Esophagus muscularis mucosa (tissue), 4 donors: ENCODE results near the gene BNC2.

ENCODE experiments used
- EP300 ChIP-seq: sonication (generic); formaldehyde crosslinking; IDR thresholded peaks from one replicate; pipeline ENCODE4 v1.6.1; 2017; ENCODE audit warnings: antibody characterized with exemption
- POLR2A ChIP-seq: fragments of 450-650 bp; IDR thresholded peaks from one replicate; pipeline ENCODE4 v1.6.1; 2017; ENCODE audit warnings: antibody characterized with exemption, moderate library complexity, mild to moderate bottlenecking, low read depth
- POLR2AphosphoS5 ChIP-seq, 2 donors: sonication (generic); formaldehyde crosslinking; IDR thresholded peaks; one replicate each; pipeline ENCODE4 v1.6.1; 2017; ENCODE audit warnings: antibody characterized with exemption in 2 of 2
- TF ChIP-seq, protein P1 (sequence below), 3 experiments: fragments of 200-600 bp in 2 of 3; fragments of 450-650 bp in 1 of 3; sonication (generic) in 2 of 3; IDR thresholded peaks; one replicate each; pipeline ENCODE4 v1.5.1; 2017 to 2019; ENCODE audit warnings: antibody characterized with exemption in 3 of 3, mild to moderate bottlenecking in 2 of 3, moderate library complexity in 1 of 3

DNA sequence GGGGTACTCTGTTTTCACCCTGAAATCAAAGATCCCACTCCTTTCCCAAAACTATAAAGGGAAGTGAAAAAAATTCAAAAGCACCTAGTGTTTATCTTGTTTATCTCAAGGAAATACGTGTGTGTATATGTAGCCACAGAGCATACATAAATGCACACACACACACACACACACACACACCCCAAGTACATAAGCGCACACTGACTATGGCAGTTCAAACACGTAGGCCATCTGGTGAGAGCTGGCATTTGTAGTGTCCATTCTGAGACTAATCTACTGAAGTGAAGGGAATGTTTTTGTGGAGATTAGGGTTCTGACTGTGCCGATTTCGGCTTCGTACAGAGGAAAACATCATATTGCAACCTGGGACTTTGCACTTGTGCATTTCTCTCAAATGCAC lies 451.7 kb downstream of the BNC2 start:
- no peak for TF ChIP-seq POLR2AphosphoS5 (IDR thresholded peaks at IDR 0.05)
- TF ChIP-seq, protein P1, sequence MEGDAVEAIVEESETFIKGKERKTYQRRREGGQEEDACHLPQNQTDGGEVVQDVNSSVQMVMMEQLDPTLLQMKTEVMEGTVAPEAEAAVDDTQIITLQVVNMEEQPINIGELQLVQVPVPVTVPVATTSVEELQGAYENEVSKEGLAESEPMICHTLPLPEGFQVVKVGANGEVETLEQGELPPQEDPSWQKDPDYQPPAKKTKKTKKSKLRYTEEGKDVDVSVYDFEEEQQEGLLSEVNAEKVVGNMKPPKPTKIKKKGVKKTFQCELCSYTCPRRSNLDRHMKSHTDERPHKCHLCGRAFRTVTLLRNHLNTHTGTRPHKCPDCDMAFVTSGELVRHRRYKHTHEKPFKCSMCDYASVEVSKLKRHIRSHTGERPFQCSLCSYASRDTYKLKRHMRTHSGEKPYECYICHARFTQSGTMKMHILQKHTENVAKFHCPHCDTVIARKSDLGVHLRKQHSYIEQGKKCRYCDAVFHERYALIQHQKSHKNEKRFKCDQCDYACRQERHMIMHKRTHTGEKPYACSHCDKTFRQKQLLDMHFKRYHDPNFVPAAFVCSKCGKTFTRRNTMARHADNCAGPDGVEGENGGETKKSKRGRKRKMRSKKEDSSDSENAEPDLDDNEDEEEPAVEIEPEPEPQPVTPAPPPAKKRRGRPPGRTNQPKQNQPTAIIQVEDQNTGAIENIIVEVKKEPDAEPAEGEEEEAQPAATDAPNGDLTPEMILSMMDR (IDR thresholded peaks at IDR 0.05): no peak
- no peak for TF ChIP-seq POLR2A
- no peak for TF ChIP-seq EP300
